SHP77 treated with DMSO at 0.1 percent for 48 hours (cell line): ENCODE results near the gene KIF26A.

Source experiments
- DNase-seq: peaks from one replicate; lab custom pipeline; 2025; lab: John Stamatoyannopoulos, UW

Gene KIF26A

GRCh38 chr14:104131968-104132732 is 6.2 kb upstream of the KIF26A start:
- DNase-seq, result no peak

GRCh38 chr14:104132981-104133380 is 5.4 kb upstream of the KIF26A start:
- DNase-seq, result no peak

- no peak for DNase-seq
These were observed 4.9 kb upstream of the KIF26A start for GRCh38 chr14:104133496-104133895.

- DNase-seq, result no peak
These were observed 4.1 kb upstream of the KIF26A start for GRCh38 chr14:104134061-104134965.

GRCh38 chr14:104135121-104135903 is 3.1 kb upstream of the KIF26A start:
- DNase-seq, result no peak

GRCh38 chr14:104135904-104136471 is 2.4 kb upstream of the KIF26A start:
- no peak for DNase-seq

- no peak for DNase-seq
These were observed 1.7 kb upstream of the KIF26A start for GRCh38 chr14:104136472-104137296.

- DNase-seq, result peak; percentile 26
These were observed 890 bp upstream of the KIF26A start for GRCh38 chr14:104137297-104138097.

- no peak for DNase-seq
These were observed 502 bp downstream of the KIF26A start for GRCh38 chr14:104138718-104139459.

- no peak for DNase-seq
These were observed 1.2 kb downstream of the KIF26A start for GRCh38 chr14:104139460-104140212.

GRCh38 chr14:104140213-104140462 is 1.8 kb downstream of the KIF26A start:
- DNase-seq, result no peak

GRCh38 chr14:104140463-104141331 is 2.3 kb downstream of the KIF26A start:
- no peak for DNase-seq

- no peak for DNase-seq
These were observed 3.3 kb downstream of the KIF26A start for GRCh38 chr14:104141621-104142091.

- no peak for DNase-seq
These were observed 4.0 kb downstream of the KIF26A start for GRCh38 chr14:104142136-104142945.

GRCh38 chr14:104142946-104143470 is 4.6 kb downstream of the KIF26A start:
- no peak for DNase-seq

GRCh38 chr14:104143521-104144452 is 5.4 kb downstream of the KIF26A start:
- DNase-seq, result no peak
